Activated naive CD8-positive, alpha-beta T cell treated with anti-CD3 and anti-CD28 coated beads, Interleukin-2, amount 10 ng/mL, durations not matched to agents 7 days and 5 days (primary cell): ENCODE data around the gene NOTCH1. TPM values are rescaled to one million over a fixed set of nuclear protein-coding genes. Genes with fewer than 3 reads are reported as not detected.

Experiments
- ATAC-seq: fragments of 150-1000 bp; cut with Tn5 transposase; one replicate; pipeline ENCODE4 v1.10.0; 2021; ENCODE audit warnings: low read depth, moderate library complexity
- POLR2A ChIA-PET: fragments of 350-600 bp; sonication (Branson Sonifier 250); formaldehyde crosslinking; loops from one replicate; lab custom pipeline; 2021; ENCODE audit warnings: antibody characterized with exemption; lab: Charles Lee
- DNase-seq: peaks from one replicate; pipeline ENCODE4 v3.0.0; 2021
- H3K27ac Mint-ChIP-seq: one replicate; pipeline ENCODE4 v1.8.0; 2022; ENCODE audit warnings: mild to moderate bottlenecking, mixed read lengths
- H3K27me3 Mint-ChIP-seq: one replicate; pipeline ENCODE4 v1.8.0; 2022; ENCODE audit warnings: mild to moderate bottlenecking, moderate library complexity, mixed read lengths
- H3K36me3 Mint-ChIP-seq: one replicate; pipeline ENCODE4 v1.8.0; 2021; ENCODE audit warnings: mild to moderate bottlenecking, mixed read lengths
- H3K4me1 Mint-ChIP-seq: one replicate; pipeline ENCODE4 v1.8.0; 2021; ENCODE audit warnings: mixed read lengths
- H3K4me3 Mint-ChIP-seq: one replicate; pipeline ENCODE4 v1.8.0; 2022; ENCODE audit warnings: mild to moderate bottlenecking, moderate library complexity, mixed read lengths
- H3K9me3 Mint-ChIP-seq: one replicate; pipeline ENCODE4 v1.8.0; 2021; ENCODE audit warnings: mixed read lengths
- total RNA-seq, 2 experiments: library from RNA; stranded (reverse); gene quantifications; one replicate each; pipeline ENCODE4 v1.2.3, GENCODE V29; 2021

NOTCH1 gene
- total RNA-seq, 2 experiments from 2014 or later = 67.0 to 70.2 TPM

DNA sequence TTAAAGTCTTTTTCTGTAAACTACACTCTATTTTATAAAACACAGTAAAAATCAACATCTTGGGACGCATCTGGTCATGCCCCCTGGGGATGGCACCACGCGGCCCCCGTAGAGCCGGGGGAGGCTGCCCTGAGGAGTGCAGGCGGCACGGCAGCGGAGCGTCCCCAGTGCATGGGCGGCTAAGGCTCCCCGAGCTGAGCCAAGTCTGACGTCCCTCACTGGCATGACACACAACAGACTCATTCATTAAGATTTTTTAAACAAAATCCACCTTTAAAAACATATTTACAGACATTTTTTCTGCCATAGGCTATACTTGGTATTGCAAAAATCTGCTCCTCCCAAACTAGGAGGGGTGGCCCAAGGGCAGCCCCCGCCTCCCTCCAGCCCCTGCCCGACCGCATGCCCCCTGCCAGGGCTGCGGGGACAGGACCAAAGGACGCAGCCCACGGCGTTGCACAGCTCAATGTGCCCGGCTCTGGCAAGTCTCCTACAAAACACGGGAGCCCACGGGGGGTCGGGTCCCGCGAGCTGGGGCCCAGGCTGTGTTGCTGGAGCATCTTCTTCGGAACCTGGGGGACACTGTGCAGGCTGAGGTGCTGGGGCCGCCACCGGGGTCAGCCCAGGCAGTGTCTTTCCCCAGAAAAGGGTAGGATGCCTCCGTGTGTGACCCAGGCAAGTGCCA, 51.2 kb downstream of the NOTCH1 start:
- no peaks in the 10 kb centered on the region for H3K27me3 Mint-ChIP-seq

DNA sequence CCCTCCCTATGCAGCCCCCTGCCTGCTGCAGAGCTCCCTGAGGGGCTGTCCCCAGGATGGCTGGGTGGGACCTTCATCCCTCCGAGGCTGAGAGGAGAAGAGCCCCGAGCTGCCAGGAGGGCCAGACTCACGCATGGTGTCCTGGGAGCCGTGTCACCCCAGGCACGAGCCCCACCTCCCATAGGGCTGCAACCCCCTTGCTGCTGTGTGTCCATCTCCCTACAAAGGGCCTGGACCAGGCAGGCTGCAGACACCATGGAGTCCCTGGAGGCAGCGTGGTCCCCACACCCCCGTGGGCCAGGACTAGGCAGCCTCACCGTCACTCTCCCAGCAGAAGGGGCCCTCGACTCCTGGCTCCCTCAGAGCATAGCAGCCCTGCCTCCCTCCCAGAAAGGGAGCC, 51.8 kb downstream of the NOTCH1 start:
- no peak overlapping the region for H3K4me3 Mint-ChIP-seq
- no peaks in the 10 kb centered on the region for H3K9me3 Mint-ChIP-seq
- ATAC-seq = peak; percentile 7
- H3K27me3 Mint-ChIP-seq = no peaks in the 10 kb centered on the region
- H3K27ac Mint-ChIP-seq = no peak overlapping the region
- H3K36me3 Mint-ChIP-seq = peaks cover 2% of the 10 kb centered on the region
- POLR2A ChIA-PET = no interaction called here
- no peaks in the 10 kb centered on the region for H3K4me1 Mint-ChIP-seq
- no peak for DNase-seq

More for the DNA sequence above, 51.2 kb downstream of the NOTCH1 start:
- Mint-ChIP-seq H3K4me3 (no peak overlapping the region), H3K36me3 (peaks cover 2% of the 10 kb centered on the region), H3K27ac (no peak overlapping the region), H3K4me1 (no peaks in the 10 kb centered on the region), H3K9me3 (no peaks in the 10 kb centered on the region)
- DNase-seq (no peak), ATAC-seq (no peak)
- POLR2A ChIA-PET = interaction anchor here (1.0 kb wide), 1 partner anchor 44 kb away, joined by 3 read pairs; no protein-coding TSS in a partner anchor

DNA sequence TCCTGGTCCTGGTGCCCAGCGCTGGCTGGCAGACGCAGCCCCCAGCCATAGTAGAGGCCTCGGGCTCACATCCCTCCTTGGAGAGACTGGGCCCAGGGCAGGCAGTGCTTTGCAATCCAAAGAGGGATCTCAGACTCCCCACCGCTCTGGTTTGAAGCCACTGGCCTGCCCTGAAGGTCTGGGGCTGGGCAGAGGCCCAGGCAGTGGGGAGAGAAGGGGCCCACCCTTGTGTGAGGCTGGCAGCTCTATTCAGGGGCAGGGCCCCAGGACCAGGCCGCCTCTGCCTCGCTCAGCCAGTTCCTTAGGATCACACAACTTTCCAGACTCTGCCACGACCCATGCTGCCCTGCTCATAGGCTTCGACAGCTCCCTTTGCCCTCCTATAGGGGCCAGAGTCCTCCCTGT, 52.3 kb downstream of the NOTCH1 start:
- H3K36me3 Mint-ChIP-seq = peaks cover 2% of the 10 kb centered on the region
- POLR2A ChIA-PET = no interaction called here
- ATAC-seq (no peak), DNase-seq (no peak)
- H3K27ac Mint-ChIP-seq = no peak overlapping the region
- H3K4me3 Mint-ChIP-seq = no peak overlapping the region
- H3K27me3 Mint-ChIP-seq = no peaks in the 10 kb centered on the region
- no peaks in the 10 kb centered on the region for H3K9me3 Mint-ChIP-seq
- no peaks in the 10 kb centered on the region for H3K4me1 Mint-ChIP-seq

DNA sequence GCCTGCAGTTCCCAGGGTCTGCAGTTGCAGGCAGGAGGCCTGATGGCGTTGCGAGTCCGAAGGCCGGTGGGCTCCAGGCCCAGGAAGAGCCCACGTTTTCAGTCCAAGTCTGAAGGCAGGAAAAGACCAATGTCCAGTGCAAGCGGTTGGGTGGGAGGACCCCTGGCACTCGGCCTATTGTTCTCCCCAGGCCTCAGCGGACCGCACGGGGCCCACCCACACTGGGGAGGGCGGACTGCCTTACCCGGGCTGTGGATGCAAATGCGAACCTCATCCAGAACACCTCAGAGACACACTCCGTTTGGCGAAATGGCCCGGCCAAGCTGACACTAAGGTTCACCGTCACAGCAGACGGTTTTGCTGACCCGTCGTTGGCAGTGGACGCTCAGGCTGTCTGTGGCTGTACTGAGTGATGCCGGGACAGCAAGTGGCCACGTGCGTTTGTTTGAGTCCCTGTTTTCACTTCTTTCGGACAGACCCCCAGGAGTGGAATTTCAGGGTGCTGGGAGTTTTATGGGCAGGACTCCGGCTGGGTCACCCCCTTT, 52.8 kb downstream of the NOTCH1 start:
- Mint-ChIP-seq H3K27me3 (no peaks in the 10 kb centered on the region), H3K4me3 (no peak overlapping the region), H3K36me3 (peaks cover 2% of the 10 kb centered on the region), H3K27ac (no peak overlapping the region), H3K4me1 (no peaks in the 10 kb centered on the region), H3K9me3 (no peaks in the 10 kb centered on the region)
- DNase-seq (no peak), ATAC-seq (no peak)
- POLR2A ChIA-PET = no interaction called here

DNA sequence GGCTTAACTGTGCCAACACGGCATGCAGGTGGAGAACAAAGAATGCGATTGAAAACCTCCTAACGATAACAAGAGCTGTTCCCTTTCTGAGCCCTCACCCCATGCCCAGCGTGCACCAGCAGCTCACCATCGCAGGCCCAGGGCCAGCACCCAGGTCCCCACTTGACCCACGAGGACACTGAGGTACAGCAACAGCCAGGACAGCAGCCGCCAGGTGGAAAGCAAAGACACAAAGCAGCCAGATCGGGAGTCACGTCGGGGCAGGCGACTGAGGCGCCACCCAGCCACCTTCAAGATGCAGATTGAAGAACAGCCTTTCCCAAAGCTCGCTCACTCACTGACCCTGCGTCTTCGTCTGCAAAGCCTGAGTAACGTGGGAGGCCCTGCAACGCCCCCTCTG, 56.1 kb downstream of the NOTCH1 start:
- DNase-seq = no peak
- no peaks in the 10 kb centered on the region for H3K36me3 Mint-ChIP-seq
- POLR2A ChIA-PET = no interaction called here
- no peak overlapping the region for H3K4me3 Mint-ChIP-seq
- ATAC-seq = no peak
- H3K27me3 Mint-ChIP-seq = no peaks in the 10 kb centered on the region
- no peak overlapping the region for H3K27ac Mint-ChIP-seq
- H3K4me1 Mint-ChIP-seq = peaks cover 4% of the 10 kb centered on the region
- no peaks in the 10 kb centered on the region for H3K9me3 Mint-ChIP-seq

DNA sequence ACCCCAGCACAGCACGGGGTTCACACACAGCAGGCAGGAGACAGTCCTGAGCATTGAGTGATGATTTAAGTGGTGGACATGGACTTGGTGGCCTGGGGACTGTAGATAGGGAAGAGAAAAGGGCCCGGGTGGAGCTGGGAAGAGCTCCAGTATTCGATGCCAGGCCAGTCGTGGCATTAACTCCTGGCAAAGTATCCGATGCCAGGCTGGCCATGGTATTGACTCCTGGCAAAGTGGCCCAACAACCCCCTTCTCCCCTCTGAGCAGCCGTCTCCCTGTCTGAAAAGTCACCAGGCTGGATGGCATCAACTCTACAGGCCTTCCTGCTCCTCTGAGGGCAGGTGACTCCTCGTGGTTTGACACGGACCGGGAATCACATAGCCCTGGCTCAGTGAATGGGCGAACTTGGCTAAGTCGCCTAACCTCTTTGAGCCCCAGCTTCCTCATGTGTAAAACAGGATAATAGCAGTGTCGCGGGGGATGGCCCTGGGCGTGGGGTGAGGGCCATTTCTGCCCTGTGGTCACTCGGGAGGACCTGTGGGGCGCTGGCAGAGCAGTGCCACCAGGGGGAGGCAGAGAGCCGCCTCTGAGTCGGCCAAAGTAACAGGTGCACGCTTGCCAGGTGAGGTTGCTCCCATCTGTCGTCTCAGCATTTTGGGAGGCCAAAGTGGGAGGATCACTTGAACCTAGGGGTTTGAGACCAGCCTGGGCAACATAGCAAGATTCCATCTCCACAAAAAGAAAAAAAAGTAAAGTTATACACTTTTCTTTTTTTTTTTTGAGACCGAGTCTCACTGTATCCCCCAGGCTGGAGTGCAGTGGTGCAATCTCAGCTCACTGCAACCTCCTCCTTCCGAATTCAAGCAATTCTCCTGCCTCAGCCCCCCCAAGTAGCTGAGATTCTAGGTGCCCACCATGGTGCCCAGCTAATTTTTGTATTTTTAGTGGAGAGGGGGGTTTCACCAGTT, 57.3 kb downstream of the NOTCH1 start:
- POLR2A ChIA-PET = no interaction called here

DNA sequence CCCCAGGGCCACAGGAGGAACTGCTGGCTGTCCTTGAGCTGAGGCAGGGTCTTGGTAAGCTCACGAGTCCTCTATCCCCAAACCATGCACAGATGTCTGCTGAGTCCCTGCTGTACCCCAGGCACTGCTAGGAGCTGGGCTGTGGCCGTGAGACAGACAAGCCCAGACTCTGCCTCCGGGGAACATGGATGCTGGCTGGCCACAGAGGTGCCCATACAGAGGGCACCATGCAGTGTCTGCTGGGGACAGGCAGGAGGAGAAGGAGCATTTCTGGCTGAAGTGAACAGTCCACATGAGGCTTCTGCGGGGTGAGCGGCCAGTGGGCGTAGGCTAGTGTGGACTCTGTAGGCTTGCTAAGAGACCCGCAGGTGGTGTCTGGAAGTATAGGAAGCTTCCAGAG, 58.2 kb downstream of the NOTCH1 start:
- POLR2A ChIA-PET = interaction anchor here (0.7 kb wide), 1 partner anchor 140 kb away, joined by 3 read pairs; no protein-coding TSS in a partner anchor
- H3K4me1 Mint-ChIP-seq = peaks cover 4% of the 10 kb centered on the region
- DNase-seq = no peak

More for the DNA sequence above, 57.3 kb downstream of the NOTCH1 start:
- Mint-ChIP-seq H3K4me3 (no peak overlapping the region), H3K27ac (no peak overlapping the region), H3K27me3 (no peaks in the 10 kb centered on the region), H3K4me1 (peaks cover 4% of the 10 kb centered on the region), H3K36me3 (no peaks in the 10 kb centered on the region), H3K9me3 (no peaks in the 10 kb centered on the region)
- DNase-seq (peak; percentile 84), ATAC-seq (peak; percentile 38)

DNA sequence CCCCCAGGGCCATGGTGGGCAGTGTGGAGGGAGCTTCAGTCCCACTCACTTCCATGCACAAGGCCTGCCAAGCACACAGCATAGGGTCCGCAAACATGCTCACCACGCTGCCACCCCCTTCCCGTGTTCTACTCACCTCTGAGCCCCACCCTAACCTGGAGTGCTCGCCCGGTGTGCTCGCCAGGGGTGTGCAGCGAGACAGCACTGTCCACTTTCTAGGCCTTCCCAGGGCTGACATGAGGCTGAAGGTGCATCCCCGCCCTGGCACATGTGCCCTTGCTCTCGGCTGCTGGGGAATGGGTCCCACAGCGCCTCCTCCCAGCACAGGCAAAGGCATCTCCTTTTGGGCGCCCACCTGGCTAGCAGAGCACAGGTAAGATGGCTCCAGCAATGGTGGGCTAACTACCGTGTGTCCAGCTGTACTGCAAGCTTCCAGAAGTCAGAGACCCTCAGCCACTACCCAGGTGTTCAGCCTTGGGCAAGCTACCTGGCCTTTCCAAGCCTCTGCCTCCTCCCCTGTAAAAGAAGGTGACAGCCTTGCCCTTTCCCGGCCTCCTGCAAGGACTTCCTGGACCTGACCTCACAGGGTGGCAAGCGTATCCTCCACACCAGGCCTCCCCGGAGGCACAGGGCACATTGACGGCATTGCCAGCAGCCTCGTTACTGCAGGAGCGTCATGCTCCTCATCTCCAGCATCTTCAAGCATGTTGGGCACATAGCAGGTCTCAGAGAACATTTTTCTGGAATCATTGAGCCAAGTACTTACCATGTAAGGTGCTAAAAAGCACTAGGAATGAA, 58.8 kb downstream of the NOTCH1 start:
- POLR2A ChIA-PET = interaction anchor here (0.7 kb wide), 1 partner anchor 140 kb away, joined by 3 read pairs; no protein-coding TSS in a partner anchor
- H3K27me3 Mint-ChIP-seq = no peaks in the 10 kb centered on the region

More for the DNA sequence above, 58.2 kb downstream of the NOTCH1 start:
- H3K36me3 Mint-ChIP-seq = peaks cover 1% of the 10 kb centered on the region
- no peak overlapping the region for H3K27ac Mint-ChIP-seq
- H3K4me3 Mint-ChIP-seq = no peak overlapping the region
- H3K27me3 Mint-ChIP-seq = no peaks in the 10 kb centered on the region
- H3K9me3 Mint-ChIP-seq = no peaks in the 10 kb centered on the region
- no peak for ATAC-seq

DNA sequence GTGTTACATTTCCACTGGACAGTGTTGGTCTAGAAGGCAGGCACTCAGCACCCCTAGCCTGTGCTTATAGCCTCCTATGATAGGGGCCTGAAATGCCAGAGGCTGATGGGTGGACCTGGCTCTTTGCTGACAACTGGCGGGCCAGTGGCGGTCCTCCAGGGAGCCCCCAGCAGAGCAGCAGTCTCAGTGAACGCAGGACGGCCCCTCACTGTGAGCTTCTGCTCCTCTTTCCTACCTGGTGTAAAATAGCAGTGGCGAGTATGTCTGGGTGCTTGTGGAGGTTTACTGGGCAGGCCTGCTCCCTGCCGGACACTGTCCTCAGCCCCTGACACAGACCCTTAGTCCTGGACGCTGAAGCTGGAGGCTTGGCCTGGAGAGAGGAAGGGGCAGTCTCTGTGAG, 59.7 kb downstream of the NOTCH1 start:
- H3K27me3 Mint-ChIP-seq = no peaks in the 10 kb centered on the region
- no peak overlapping the region for H3K27ac Mint-ChIP-seq
- no peak overlapping the region for H3K4me3 Mint-ChIP-seq
- ATAC-seq (no peak), DNase-seq (no peak)
- peaks cover 14% of the 10 kb centered on the region for H3K4me1 Mint-ChIP-seq
- H3K9me3 Mint-ChIP-seq = no peaks in the 10 kb centered on the region
- POLR2A ChIA-PET = no interaction called here
- peaks cover 1% of the 10 kb centered on the region for H3K36me3 Mint-ChIP-seq

More for the DNA sequence above, 58.8 kb downstream of the NOTCH1 start:
- ATAC-seq (no peak), DNase-seq (no peak)
- no peaks in the 10 kb centered on the region for H3K9me3 Mint-ChIP-seq
- H3K4me1 Mint-ChIP-seq = peaks cover 5% of the 10 kb centered on the region
- no peak overlapping the region for H3K4me3 Mint-ChIP-seq
- no peak overlapping the region for H3K27ac Mint-ChIP-seq
- peaks cover 1% of the 10 kb centered on the region for H3K36me3 Mint-ChIP-seq

DNA sequence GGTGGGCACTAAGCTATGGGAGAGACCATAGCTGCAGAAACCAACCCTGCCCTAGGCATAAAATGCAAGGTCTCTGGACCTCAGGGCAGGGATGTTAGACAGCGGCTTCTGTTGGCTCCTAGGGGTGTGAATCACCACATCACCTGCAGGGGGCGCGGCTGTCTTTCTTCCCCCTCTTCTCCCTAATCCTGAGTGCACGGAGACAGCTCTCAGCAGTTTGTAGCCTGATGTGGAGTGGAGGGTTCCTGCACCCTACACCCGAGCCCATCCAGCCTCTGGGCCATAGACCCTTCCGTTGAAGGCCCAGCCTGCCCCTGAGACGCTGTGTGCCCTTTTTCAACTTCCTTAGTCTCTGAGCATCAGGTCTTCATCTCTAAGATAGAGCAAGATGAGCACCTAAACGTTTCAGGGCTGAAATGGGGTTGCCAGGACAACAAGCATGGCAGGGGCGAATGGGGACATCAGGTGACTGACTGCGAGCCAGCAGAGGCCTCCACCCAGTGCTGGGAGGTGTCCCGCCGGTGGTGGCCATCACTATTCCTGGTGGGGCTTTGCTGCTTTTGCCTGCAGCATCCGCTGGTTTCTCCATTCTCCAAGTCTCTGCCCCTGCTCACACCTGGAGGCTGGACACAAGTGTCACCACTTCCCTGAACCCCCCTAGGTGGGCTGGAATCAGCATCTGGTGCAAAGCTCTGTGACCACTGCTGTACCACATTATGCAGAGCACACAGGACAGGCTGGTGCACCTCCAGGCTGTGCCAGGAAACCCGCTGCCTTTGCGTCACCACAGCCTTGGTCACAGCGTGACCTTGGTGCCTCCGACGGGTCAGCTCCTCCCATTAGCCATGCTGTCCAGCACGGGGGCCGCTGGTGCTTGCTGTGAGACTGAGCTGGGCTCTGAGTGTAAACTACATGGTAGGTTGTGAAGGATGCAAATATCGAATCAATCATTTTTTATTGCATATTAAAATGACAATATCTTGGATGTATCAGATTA, 60.5 kb downstream of the NOTCH1 start:
- ATAC-seq (no peak), DNase-seq (peak; percentile 86)
- POLR2A ChIA-PET = interaction anchor here (0.5 to 1.9 kb wide), 5 partner anchors 48 to 152 kb away, joined by 3 to 4 read pairs (median 3); partner anchors contain the start of genes ENTR1 and PMPCA
- Mint-ChIP-seq H3K9me3 (no peaks in the 10 kb centered on the region), H3K4me1 (peaks cover 17% of the 10 kb centered on the region), H3K36me3 (peaks cover 1% of the 10 kb centered on the region), H3K4me3 (peak overlapping the region; percentile 32), H3K27ac (no peak overlapping the region), H3K27me3 (no peaks in the 10 kb centered on the region)

DNA sequence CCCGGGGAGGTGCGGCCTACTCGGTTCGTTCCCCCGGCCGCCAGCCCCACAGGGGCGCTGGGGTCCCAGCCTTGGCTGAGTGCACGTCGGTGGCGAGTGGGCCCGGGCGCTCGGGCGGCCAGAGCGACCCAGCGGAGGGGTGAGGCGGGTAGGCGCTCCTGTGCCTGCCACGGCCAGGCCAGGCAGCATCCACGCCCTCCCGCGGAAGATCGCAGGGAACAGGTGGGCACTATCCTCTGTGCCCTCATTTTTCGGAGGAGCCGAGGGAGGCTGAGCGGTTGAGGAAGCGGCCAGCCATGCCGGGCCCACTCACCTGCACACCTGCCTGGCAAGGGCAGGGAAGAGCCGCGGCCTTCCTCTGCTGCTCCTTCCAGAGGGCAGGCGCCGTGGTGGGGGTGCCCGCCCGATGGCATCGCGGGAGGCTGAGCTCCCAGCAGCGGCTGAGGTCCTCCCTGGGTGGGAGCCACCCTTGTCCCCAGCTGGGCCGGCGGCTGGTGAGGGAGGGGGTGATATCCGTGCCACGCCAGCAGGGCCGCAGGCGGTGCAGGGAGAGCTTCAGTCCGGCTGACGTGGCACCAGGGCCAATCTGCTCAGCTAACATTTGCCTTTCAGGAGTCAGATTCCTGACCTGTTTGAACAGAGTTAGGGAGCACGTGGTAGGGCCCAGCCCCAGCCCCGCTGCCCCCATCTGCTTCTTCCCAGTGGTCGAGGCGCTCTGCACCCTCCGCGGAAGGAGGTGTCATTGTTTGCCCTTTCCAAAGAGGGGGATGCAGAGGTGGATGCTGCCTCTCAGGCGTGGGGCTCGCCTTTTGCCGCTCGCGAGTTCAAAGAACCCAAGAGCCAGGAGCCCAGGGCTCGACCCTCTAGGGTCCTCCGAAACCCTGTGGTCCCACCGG, 61.4 kb downstream of the NOTCH1 start:
- POLR2A ChIA-PET = interaction anchor here (0.6 to 1.9 kb wide), 5 partner anchors 49 to 306 kb away, joined by 3 to 4 read pairs (median 4); partner anchors contain the start of genes ENTR1, PMPCA and TMEM141
- no peak overlapping the region for H3K27ac Mint-ChIP-seq
- DNase-seq (peak; percentile 50), ATAC-seq (no peak)
- peak overlapping the region; percentile 32 for H3K4me3 Mint-ChIP-seq
- peaks cover 21% of the 10 kb centered on the region for H3K4me1 Mint-ChIP-seq
- H3K27me3 Mint-ChIP-seq = no peaks in the 10 kb centered on the region
- H3K36me3 Mint-ChIP-seq = peaks cover 1% of the 10 kb centered on the region
- no peaks in the 10 kb centered on the region for H3K9me3 Mint-ChIP-seq
